ENCODE measurements around the gene HERPUD1. TPM values are rescaled to one million over a fixed set of nuclear protein-coding genes. Genes with fewer than 3 reads are reported as not detected.

Gene HERPUD1
- total and polyA plus RNA-seq, 9 of the 15 experiments (the other 6 are each of a cell fraction or from before 2014, with no cell fraction given), result 14.2 to 60.7 (median 37.4) TPM

GRCh38 chr16:56912746-56913708 lies 18.9 kb upstream of the HERPUD1 start:
- FAIRE-seq, result no peak
- H3K9ac ChIP-seq (ENCODE audit: insufficient read depth in 1 of 2, low read depth in 2 of 2, low read length in 2 of 2), result no peak overlapping the region

More at GRCh38 chr16:56912746-56913708, 18.9 kb upstream of the HERPUD1 start:
- no peak overlapping the region for H3K4me2 ChIP-seq (ENCODE audit: insufficient read depth, low read length)
- H3K9me1 ChIP-seq (ENCODE audit: control insufficient read depth, insufficient read depth, low read length), result peaks cover 5% of the 10 kb centered on the region
- H2AFZ ChIP-seq (ENCODE audit: low read depth, low read length), result no peak overlapping the region
- no peaks in the 10 kb centered on the region for H3K4me1 ChIP-seq (replicated peaks in 1 of 2; ENCODE audit: control insufficient read depth in 2 of 2, insufficient read depth in 2 of 2, low read length in 2 of 2)
- no peaks in the 10 kb centered on the region for H3K79me2 ChIP-seq (ENCODE audit: control insufficient read depth, insufficient read depth, low read length)
- H3K36me3 ChIP-seq (ENCODE audit: control insufficient read depth, insufficient read depth, low read length), result no peaks in the 10 kb centered on the region
- BruUV-seq (replicated peaks), result no TSS peak
- H3K4me3 ChIP-seq, result no peak overlapping the region
- H3K27me3 ChIP-seq (ENCODE audit: control insufficient read depth in 2 of 2, insufficient read depth in 2 of 2, low read length in 2 of 2), result peaks cover 50 to 66% of the 10 kb centered on the region in 2 experiments
- in situ Hi-C loops (cut with MboI) (no loop called here), intact Hi-C loops (cut with micrococcal nuclease) (no loop called here)
- ATAC-seq (no peak), DNase-seq (ENCODE audit: extremely low read depth in 1 of 4, low spot score in 3 of 4) (no peak)
- no peaks in the 10 kb centered on the region for H3K9me3 ChIP-seq (replicated peaks; ENCODE audit: control insufficient read depth, insufficient read depth, low read depth, low read length)
- ChIA-PET POLR2A (interaction anchor here (0.5 to 4.5 kb wide), 3 partner anchors 15 to 24 kb away, joined by 3 to 40 read pairs (median 4); partner anchors contain the start of gene HERPUD1), CTCF (ENCODE audit: low intra/inter-chr PET ratio) (no interaction called here)
- TF ChIP-seq E4F1 (CRISPR knock-in tag; IDR thresholded peaks at IDR 0.05; ENCODE audit: borderline replicate concordance) (no peak), ZNF75A (CRISPR knock-in tag; IDR thresholded peaks at IDR 0.05) (no peak), EGR1 (conservative IDR thresholded peaks at IDR 0.05) (peak; percentile 69), HDAC3 (IDR thresholded peaks at IDR 0.05; ENCODE audit: borderline replicate concordance, partially characterized antibody) (no peak), MYC (IDR thresholded peaks at IDR 0.05; ENCODE audit: low read depth, low read length) (no peak), MYC (CRISPR knock-in tag; IDR thresholded peaks at IDR 0.05; ENCODE audit: borderline replicate concordance, low read depth) (no peak)
- TF ChIP-seq, protein P1, sequence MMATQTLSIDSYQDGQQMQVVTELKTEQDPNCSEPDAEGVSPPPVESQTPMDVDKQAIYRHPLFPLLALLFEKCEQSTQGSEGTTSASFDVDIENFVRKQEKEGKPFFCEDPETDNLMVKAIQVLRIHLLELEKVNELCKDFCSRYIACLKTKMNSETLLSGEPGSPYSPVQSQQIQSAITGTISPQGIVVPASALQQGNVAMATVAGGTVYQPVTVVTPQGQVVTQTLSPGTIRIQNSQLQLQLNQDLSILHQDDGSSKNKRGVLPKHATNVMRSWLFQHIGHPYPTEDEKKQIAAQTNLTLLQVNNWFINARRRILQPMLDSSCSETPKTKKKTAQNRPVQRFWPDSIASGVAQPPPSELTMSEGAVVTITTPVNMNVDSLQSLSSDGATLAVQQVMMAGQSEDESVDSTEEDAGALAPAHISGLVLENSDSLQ (IDR thresholded peaks at IDR 0.05), result no peak
- H3K27ac ChIP-seq (ENCODE audit: extremely low read depth, low read depth, low read length), result no peak overlapping the region
- 4% methylated on average over 15 of the region's 18 CpGs for WGBS (ENCODE audit: insufficient coverage, low coverage, missing lambda C conversion rate)
- H4K20me1 ChIP-seq (replicated peaks; ENCODE audit: control insufficient read depth, insufficient read depth, low read length), result peaks cover 4% of the 10 kb centered on the region
